MCF 10A (cell line): ENCODE results near the gene SCN8A. TPM values are rescaled to one million over a fixed set of nuclear protein-coding genes. Genes with fewer than 3 reads are reported as not detected.

Experiments used
- BruUV-seq: library from RNA; stranded (reverse); fragments of 400-500 nt; replicated peaks from 2 replicates; lab custom pipeline; 2021; lab: Mats Ljungman, UMichigan
- CTCF ChIA-PET: fragments of 300-600 bp; sonication (Branson Sonifier 250); formaldehyde crosslinking; extraction: SDS; loops from one replicate; lab custom pipeline; 2021; ENCODE audit warnings: antibody characterized with exemption, inconsistent platforms; lab: Yijun Ruan, JAX
- POLR2A ChIA-PET: fragments of 300-600, 350-650 bp; sonication (Branson Sonifier 250); formaldehyde crosslinking; extraction: SDS; loops from one replicate; lab custom pipeline; 2020; ENCODE audit warnings: antibody characterized with exemption, inconsistent platforms; lab: Yijun Ruan, JAX
- DNase-seq: peaks from one replicate; pipeline ENCODE4 v3.0.0-alpha.2; 2018; ENCODE audit not compliant: unreplicated experiment
- H3K27ac Mint-ChIP-seq: one replicate; pipeline ENCODE4 v1.8.0; 2022; ENCODE audit warnings: mild to moderate bottlenecking, low read depth, mixed read lengths; ENCODE audit not compliant: unreplicated experiment
- H3K27me3 Mint-ChIP-seq: one replicate; pipeline ENCODE4 v1.8.0; 2022; ENCODE audit warnings: mixed read lengths; ENCODE audit not compliant: insufficient read depth, unreplicated experiment
- H3K36me3 Mint-ChIP-seq: one replicate; pipeline ENCODE4 v1.8.0; 2022; ENCODE audit warnings: mild to moderate bottlenecking, moderate library complexity, mixed read lengths; ENCODE audit not compliant: insufficient read depth, unreplicated experiment
- H3K4me1 Mint-ChIP-seq: one replicate; pipeline ENCODE4 v1.8.0; 2022; ENCODE audit warnings: mixed read lengths; ENCODE audit not compliant: insufficient read depth, unreplicated experiment
- H3K4me3 Mint-ChIP-seq: one replicate; pipeline ENCODE4 v1.8.0; 2022; ENCODE audit warnings: mild to moderate bottlenecking, moderate library complexity, mixed read lengths; ENCODE audit not compliant: unreplicated experiment
- H3K9me3 Mint-ChIP-seq: one replicate; pipeline ENCODE4 v1.8.0; 2022; ENCODE audit warnings: mixed read lengths; ENCODE audit not compliant: unreplicated experiment
- intact Hi-C: fragments of 100-400 bp; cut with micrococcal nuclease; formaldehyde crosslinking; loops from 2 replicates; pipeline ENCODE4 v1.14.1; 2022
- total RNA-seq: library from RNA; stranded (reverse); gene quantifications from 2 replicates; pipeline ENCODE4 v1.2.3, GENCODE V29; 2022
- TF ChIP-seq, protein P1 (sequence below): fragments of 200-600 bp; IDR thresholded peaks from one replicate; pipeline ENCODE4 v1.8.0; 2022; ENCODE audit warnings: antibody characterized with exemption, mild to moderate bottlenecking; ENCODE audit not compliant: unreplicated experiment

Gene SCN8A
- total RNA-seq, 1 experiment from 2014 or later: 0.70 TPM

DNA sequence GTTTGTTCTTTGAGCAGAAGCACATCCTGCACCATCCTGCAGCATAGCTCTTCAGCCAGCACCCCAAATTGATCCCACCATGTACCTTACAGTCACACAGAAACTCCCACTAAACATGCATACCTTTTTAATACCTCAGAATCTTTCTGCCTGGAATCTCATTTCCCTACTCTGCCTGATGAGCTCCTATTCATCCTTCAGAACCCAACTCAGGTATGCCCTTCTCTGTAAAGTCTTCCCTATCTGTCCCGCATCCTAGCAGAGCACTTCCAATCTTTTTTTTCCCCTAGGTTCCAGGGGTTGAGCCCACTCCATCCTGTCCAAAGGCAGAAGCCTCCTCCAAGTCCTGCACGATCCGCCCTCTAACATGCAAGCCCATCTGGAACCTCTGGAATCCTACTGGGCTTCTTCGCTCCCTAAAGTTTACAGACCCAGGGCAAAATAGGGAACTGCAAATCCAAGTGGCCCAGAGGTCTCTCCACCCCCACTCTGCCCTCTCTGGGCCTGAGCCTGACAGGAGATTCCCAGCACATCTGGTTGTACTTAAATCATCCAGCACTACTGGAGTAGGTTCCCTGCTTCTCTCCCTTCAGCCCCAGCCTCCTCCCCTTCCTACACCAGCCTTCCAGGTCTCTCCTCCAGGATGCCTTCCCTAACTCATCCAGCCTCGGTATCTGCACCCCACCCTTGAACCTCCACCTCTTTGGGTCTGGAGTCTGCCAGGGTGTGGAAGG, 261.5 kb downstream of the SCN8A start:
- DNase-seq: no peak
- POLR2A ChIA-PET: no interaction called here
- no peaks in the 10 kb centered on the region for H3K36me3 Mint-ChIP-seq
- no peaks in the 10 kb centered on the region for H3K9me3 Mint-ChIP-seq
- BruUV-seq: no TSS peak
- no peak overlapping the region for H3K4me3 Mint-ChIP-seq
- intact Hi-C loops: no loop called here
- CTCF ChIA-PET: interaction anchor here (2.4 kb wide), 1 partner anchor 22 kb away, joined by 7 read pairs; no protein-coding TSS in a partner anchor
- TF ChIP-seq, protein P1, sequence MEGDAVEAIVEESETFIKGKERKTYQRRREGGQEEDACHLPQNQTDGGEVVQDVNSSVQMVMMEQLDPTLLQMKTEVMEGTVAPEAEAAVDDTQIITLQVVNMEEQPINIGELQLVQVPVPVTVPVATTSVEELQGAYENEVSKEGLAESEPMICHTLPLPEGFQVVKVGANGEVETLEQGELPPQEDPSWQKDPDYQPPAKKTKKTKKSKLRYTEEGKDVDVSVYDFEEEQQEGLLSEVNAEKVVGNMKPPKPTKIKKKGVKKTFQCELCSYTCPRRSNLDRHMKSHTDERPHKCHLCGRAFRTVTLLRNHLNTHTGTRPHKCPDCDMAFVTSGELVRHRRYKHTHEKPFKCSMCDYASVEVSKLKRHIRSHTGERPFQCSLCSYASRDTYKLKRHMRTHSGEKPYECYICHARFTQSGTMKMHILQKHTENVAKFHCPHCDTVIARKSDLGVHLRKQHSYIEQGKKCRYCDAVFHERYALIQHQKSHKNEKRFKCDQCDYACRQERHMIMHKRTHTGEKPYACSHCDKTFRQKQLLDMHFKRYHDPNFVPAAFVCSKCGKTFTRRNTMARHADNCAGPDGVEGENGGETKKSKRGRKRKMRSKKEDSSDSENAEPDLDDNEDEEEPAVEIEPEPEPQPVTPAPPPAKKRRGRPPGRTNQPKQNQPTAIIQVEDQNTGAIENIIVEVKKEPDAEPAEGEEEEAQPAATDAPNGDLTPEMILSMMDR: no peak
- H3K4me1 Mint-ChIP-seq: no peaks in the 10 kb centered on the region
- no peak overlapping the region for H3K27ac Mint-ChIP-seq
- H3K27me3 Mint-ChIP-seq: peaks cover 61% of the 10 kb centered on the region

DNA sequence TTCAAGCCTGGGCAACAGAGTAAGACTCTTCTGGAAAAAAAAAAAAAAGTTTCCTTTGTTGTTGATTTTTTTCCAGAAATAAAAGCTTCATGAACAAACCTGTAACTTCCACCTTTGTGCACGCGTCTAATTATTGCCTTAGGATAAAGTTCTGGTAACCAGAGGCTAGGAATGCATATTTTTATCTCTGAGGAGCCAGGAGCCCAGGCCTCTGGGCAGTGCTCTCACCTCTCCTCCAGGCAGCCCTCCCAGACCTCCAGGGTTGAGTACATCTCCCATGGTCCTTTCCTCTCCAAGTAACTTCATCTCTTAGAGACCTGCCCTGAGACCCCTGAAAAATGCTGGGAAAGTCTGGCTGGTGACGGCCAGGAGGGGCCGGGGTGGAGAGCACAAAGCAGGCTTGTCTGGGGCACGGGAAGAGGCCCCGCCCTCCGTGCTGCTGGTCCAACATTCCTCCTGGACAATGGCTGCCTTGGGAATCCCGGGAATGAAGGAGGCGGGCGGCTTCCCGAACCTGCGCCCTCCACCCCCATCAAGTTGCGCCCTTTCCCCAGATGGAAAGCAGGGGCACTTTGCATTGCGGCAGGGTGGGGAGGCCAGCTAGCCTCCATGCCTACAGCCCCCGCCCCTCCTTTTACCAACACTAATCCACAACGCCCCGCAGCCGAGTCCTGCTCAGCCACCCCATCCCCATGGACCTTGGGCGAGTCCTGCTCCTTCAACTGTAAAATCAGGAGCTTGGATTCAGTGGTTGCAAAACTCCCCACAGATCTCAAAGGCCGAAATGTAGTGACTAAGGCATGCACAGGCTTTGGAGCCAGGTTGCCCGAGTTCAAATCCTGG, 264.8 kb downstream of the SCN8A start:
- CTCF ChIA-PET: interaction anchor here (0.6 to 1.6 kb wide), 3 partner anchors 21 to 545 kb away, joined by 3 to 4 read pairs (median 3); no protein-coding TSS in a partner anchor
- Mint-ChIP-seq H3K4me1 (no peaks in the 10 kb centered on the region), H3K27ac (no peak overlapping the region), H3K27me3 (peaks cover 54% of the 10 kb centered on the region), H3K36me3 (no peaks in the 10 kb centered on the region), H3K9me3 (no peaks in the 10 kb centered on the region), H3K4me3 (no peak overlapping the region)
- TF ChIP-seq, protein P1: no peak
- no peak for DNase-seq
- intact Hi-C loops: no loop called here
- POLR2A ChIA-PET: no interaction called here
- no TSS peak for BruUV-seq

DNA sequence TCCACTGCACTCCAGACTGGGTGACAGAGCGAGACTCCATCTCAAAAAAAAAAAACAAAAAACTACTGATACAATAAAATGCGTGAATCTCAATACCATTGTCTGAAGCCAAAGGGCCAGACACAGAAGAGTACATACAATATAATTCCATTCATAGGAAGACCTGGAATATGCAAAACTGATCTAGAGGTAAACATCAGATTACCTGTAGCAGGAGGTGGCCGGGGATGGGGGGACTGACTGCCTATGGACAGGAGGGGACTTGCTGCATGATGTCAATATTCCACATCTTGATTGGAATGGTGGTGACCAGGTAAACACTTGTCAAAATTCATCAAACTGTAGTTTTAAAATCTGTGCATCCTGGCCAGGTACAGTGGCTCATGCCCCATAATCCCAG, 270.0 kb downstream of the SCN8A start:
- ChIA-PET CTCF (interaction anchor here (1.1 to 1.5 kb wide), 2 partner anchors 14 to 439 kb away, joined by 3 to 6 read pairs; no protein-coding TSS in a partner anchor), POLR2A (interaction anchor here (0.6 kb wide), 1 partner anchor 13 kb away, joined by 3 read pairs; no protein-coding TSS in a partner anchor)
- TF ChIP-seq, protein P1: no peak
- H3K4me1 Mint-ChIP-seq: no peaks in the 10 kb centered on the region
- intact Hi-C loops: no loop called here
- no peaks in the 10 kb centered on the region for H3K36me3 Mint-ChIP-seq
- H3K27ac Mint-ChIP-seq: no peak overlapping the region
- no peaks in the 10 kb centered on the region for H3K9me3 Mint-ChIP-seq
- BruUV-seq: no TSS peak
- H3K27me3 Mint-ChIP-seq: peaks cover 18% of the 10 kb centered on the region
- no peak for DNase-seq
- no peak overlapping the region for H3K4me3 Mint-ChIP-seq

Other genes starting within 250 kb of the SCN8A start
- gene CELA1, start 244.6 kb upstream of the SCN8A start, total RNA-seq: not detected in 2 replicates
- 24.8 and 27.6 TPM in 2 replicates for gene GALNT6, start 199.8 kb upstream of the SCN8A start, total RNA-seq
- 0.56 and 1.1 TPM in 2 replicates for gene SLC4A8, start 166.4 kb upstream of the SCN8A start, total RNA-seq